MG63 (cell line): ENCODE results near the gene PHLDA1. TPM values are rescaled to one million over a fixed set of nuclear protein-coding genes. Genes with fewer than 3 reads are reported as not detected.

ENCODE experiments used
- DNase-seq: peaks from one replicate; pipeline ENCODE4 v3.0.0-alpha.2; 2020
- H3K27me3 ChIP-seq: fragments of 250-450 bp; sonication (Bioruptor Pico); 2 replicates; pipeline ENCODE4 v1.5.1; 2020; ENCODE audit warnings: mild to moderate bottlenecking, moderate library complexity
- H3K36me3 ChIP-seq: fragments of 250-450 bp; sonication (Bioruptor Pico); 2 replicates; pipeline ENCODE4 v1.5.1; 2020; ENCODE audit warnings: mild to moderate bottlenecking, moderate library complexity
- H3K4me3 ChIP-seq: fragments of 250-450 bp; sonication (Bioruptor Pico); 2 replicates; pipeline ENCODE4 v1.5.1; 2020; ENCODE audit warnings: mild to moderate bottlenecking, moderate library complexity
- H3K9me3 ChIP-seq: fragments of 250-450 bp; sonication (Bioruptor Pico); 2 replicates; pipeline ENCODE4 v1.5.1; 2020; ENCODE audit warnings: mild to moderate bottlenecking, moderate library complexity
- total RNA-seq: library from RNA; depleted of rRNA; stranded (reverse); fragments of >200 nt; shearing (Covaris generic); gene quantifications from 2 replicates; pipeline ENCODE4 v1.2.3, GENCODE V29; 2014; ENCODE audit warnings: low replicate concordance; rRNA removed

PHLDA1 gene
- total RNA-seq, result 13.5 and 13.8 TPM in 2 replicates

DNA sequence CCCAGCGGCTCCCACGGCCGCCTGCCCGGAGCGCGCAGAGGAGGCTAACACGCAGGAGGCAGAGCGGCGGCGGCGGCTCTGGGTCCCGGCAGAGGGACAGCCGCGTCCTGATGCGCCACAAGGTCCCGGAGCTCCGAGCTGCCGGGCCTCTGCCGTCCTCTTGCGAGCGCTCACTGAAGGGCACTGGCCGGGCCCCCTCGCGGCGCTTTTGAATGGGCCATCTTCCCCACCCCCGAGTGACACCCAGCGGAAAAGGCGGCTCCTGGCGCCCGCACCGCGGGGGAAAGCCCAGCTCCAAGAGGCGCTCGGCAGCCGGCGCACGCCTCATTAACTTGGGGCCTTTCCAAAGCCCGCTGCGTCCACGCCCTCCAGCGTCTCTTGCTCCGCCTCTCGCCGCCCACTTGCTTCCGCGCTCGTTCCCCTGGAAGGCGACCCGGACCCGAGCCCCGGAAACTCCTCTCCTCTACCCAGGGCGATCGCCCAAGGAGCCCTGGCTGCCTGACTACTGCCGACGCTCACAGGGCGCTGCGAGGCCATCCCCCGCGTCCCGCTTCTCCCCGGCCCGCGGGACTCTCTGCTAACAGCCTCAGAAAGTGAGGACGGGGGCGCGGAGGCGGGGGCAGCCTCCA, at the start of gene PHLDA1:
TSS of gene PHLDA1 (minus strand) at position 363 of the 629 bp plus-strand sequence.
- DNase-seq, result peak; percentile 97
- Histone ChIP-seq H3K36me3 (peaks cover 24% of the 10 kb centered on the region), H3K27me3 (no peaks in the 10 kb centered on the region), H3K9me3 (no peaks in the 10 kb centered on the region), H3K4me3 (peak within 1 kb of the TSS; percentile 86)

DNA sequence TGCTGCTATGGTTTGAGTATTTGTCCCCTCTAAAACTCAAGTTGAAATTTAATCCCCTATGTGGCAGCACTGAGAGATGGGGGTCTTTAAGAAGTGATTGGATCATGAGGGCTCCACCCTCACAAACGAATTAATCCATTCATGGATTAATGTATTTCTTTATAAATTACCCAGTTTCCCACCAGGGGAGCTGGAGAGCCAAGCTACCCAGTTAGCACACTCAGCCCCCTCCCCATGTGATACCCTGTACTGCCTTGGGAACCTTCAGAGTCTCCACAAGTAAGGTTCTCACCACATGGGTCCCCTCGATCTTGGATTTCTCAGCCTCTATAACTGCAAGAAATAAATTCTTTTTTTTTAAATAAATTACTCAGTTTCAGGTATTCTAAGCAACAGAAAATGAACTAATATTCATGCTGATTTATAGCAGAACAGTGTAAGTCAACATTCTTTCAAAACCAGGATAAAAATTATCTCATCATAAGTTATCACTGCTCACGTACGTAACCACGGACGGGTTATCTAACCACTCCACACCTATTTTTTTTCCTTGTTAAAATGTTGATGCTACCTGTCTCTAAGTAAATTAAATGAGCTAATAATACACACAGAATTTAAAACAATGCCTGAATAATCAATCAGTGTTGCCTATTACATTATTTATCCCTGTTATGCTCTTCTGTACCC, 49.3 kb upstream of the PHLDA1 start:
- Histone ChIP-seq H3K36me3 (peaks cover 78% of the 10 kb centered on the region), H3K9me3 (peaks cover 19% of the 10 kb centered on the region), H3K4me3 (no peak overlapping the region)

DNA sequence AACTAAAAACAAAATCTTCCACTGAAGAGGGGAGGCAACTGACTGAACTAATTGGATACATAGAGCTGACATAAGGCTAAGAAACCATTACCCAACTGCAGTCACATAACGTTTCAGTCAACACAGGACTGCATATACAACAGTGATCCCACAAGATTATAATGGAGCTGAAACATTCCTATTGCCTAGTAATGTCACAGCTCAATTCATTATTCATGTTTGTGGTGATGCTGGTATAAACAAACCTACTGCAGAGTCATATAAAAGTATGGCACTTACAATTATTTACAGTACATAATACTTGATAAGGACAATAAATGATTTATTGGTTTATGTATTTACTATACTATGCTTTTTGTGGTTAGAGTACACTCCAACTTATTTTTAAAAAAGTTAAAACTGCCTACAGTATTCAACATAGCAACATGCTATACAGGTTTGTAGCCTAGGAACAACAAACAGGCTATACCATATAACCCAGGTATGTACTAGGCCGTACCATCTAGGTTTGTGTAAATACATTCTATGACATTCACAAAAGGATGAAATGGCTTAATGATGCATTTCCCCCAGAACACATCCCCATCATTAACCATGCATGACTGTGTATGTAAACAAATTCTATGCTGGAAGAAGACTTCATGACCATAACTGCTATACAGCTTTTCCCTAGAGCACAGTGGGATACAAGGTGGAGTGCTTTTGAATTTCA, 48.6 kb upstream of the PHLDA1 start:
- peaks cover 84% of the 10 kb centered on the region for H3K36me3 ChIP-seq
- H3K9me3 ChIP-seq, result peaks cover 19% of the 10 kb centered on the region
- DNase-seq, result no peak
- no peaks in the 10 kb centered on the region for H3K27me3 ChIP-seq
- no peak overlapping the region for H3K4me3 ChIP-seq

More for the DNA sequence above, 49.3 kb upstream of the PHLDA1 start:
- no peak for DNase-seq
- no peaks in the 10 kb centered on the region for H3K27me3 ChIP-seq

DNA sequence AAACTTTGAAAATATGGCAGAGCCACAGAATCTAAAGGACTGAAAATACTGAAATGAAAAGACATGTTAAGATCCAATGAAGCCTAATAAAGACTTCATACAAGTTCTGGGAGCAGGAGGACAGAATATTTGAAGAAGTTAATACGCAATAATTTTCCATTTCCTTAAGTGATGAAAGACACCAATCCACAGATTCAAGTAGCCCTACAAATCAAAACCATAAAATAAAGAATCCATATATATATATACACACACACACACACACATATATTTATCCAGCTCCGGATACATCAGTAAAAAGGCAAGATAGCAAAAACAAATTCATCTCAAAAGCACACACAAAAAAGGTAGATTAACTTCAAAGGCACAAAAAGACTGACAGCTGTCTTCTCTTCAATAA, 47.2 kb upstream of the PHLDA1 start:
- no peaks in the 10 kb centered on the region for H3K27me3 ChIP-seq
- H3K36me3 ChIP-seq, result peaks cover 93% of the 10 kb centered on the region

DNA sequence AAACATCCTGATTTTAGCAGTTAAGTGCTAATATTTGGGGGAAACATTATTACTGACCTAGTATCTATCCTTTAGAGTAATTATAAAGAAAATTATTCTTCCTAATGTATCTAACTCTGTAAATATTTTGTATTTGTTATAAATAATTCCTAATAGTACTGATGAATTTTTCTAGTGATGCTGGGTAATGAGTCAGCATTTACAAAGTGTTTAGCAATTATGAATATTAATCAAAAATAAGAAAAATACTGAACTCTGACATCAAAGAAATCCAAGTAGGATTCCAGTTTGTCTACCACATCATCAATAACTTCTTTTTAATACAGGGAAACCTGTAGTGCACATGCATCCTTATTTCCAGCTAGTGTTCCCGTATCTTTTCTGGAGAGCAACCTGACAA, 43.9 kb upstream of the PHLDA1 start:
- H3K9me3 ChIP-seq, result peaks cover 19% of the 10 kb centered on the region
- no peak overlapping the region for H3K4me3 ChIP-seq
- peaks cover 93% of the 10 kb centered on the region for H3K36me3 ChIP-seq
- no peak for DNase-seq
- H3K27me3 ChIP-seq, result no peaks in the 10 kb centered on the region

More for the DNA sequence above, 47.2 kb upstream of the PHLDA1 start:
- H3K4me3 ChIP-seq, result no peak overlapping the region
- peaks cover 19% of the 10 kb centered on the region for H3K9me3 ChIP-seq
- no peak for DNase-seq

DNA sequence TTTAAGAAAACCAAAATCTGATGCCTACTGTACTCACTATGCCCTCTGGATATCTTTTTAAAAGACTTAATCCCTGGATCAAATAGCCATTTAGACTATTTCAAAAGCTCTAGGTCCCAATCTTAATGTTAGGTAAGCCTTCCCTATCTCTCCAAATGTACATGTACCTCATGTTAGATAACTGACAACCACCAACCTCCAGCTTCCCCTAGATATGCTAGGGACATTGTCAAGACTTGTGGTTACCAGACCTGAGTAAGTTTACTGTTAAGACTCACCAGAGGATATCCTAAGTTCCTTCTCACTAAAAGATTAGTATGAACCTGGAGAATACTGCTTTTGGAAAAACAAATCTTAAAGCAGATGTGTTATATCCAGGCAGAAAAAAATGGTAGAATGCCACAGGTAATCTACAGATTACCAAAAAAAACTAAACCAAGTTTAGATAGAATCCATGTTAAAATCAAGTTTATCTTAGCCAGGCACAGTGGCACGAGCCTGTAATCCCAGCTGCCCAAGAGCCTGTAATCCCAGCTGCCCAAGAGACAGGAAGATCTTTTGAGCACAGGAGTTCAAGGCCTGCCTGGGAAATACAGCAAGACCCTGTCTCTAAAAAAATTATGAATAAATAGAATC, 43.2 kb upstream of the PHLDA1 start:
- H3K27me3 ChIP-seq, result no peaks in the 10 kb centered on the region
- H3K4me3 ChIP-seq, result no peak overlapping the region
- H3K9me3 ChIP-seq, result peaks cover 14% of the 10 kb centered on the region
- no peak for DNase-seq
- peaks cover 93% of the 10 kb centered on the region for H3K36me3 ChIP-seq

DNA sequence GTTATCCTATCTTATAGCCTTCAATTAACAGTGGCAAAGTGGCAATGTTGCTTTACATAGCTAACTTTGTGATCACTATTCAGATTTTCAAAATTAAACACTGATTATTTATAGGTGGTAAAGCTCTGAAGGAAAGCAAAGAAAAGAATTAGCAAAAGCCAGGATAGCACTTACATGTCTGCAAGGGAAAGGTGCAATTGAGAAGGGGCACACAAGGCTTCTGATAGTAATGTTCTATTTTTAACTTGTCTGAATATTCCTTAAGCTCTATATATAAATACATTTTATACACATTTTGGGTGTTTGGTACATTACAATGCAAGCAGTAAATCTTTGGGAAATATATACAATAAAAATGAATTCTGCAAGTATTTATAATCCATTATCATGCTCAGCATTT, 42.0 kb upstream of the PHLDA1 start:
- H3K27me3 ChIP-seq, result no peaks in the 10 kb centered on the region
- H3K36me3 ChIP-seq, result peaks cover 93% of the 10 kb centered on the region
- DNase-seq, result no peak
- H3K4me3 ChIP-seq, result no peak overlapping the region
- H3K9me3 ChIP-seq, result peaks cover 4% of the 10 kb centered on the region; the same call in 1 of the 2 replicates

DNA sequence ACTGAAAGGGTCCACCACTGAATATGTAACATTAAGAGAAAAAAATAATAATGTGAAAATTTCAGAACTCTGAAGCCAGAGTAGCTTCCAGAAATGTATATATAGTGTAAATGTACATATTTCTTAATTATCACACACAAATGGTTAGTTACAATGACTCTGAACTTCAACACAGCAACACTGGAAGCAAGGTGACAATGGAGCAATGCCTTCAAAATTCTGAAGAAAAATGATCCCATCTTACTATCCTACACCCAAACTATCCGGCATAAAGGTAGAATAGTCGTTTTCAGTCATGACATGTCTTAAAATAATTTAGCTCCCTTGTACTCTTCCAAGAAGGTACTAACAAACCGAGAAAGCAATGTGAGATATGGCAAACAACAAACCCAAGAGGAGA, 41.0 kb upstream of the PHLDA1 start:
- H3K36me3 ChIP-seq, result peaks cover 95% of the 10 kb centered on the region
- H3K9me3 ChIP-seq, result no peaks in the 10 kb centered on the region
- no peak overlapping the region for H3K4me3 ChIP-seq
- no peaks in the 10 kb centered on the region for H3K27me3 ChIP-seq
- no peak for DNase-seq

DNA sequence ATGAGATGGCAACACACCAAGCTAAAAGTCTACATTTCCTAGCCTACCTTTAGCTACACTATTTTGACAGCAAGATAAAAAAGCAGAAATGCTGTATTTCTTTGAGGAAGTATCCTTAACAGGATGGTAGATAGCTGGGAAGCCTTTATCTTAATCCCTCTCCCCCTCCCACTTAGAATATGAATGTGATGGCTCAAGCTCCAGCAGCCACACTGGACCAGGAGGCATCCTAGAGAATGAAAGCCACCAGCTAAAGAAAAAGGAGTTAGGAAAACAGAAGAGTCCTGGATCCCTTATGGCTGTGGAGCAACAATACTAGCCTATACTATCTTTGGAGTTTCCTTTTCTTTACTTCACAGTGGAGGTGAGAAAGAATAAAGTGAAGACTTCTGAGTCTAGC, 37.8 kb upstream of the PHLDA1 start:
- Histone ChIP-seq H3K27me3 (no peaks in the 10 kb centered on the region), H3K9me3 (peaks cover 15% of the 10 kb centered on the region), H3K36me3 (peaks cover 100% of the 10 kb centered on the region), H3K4me3 (no peak overlapping the region)
- no peak for DNase-seq

DNA sequence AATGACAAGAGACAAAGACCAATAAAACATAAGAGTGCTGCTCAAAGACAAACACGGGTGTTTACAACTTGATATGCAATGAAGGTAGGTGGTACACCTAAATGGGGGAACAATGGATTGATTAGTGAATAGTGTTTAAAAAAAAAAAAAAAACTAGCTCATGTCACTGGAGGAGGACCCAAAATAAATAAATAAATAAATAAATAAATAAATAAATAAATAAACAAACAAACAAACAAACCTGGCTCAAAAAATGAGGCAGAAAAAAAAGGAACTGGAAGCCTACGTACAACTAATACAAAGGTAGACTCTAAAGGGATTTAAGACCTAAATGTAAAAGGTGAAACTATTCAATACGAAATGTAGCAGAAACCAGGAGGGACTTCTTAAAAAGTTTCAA, 34.3 kb upstream of the PHLDA1 start:
- Histone ChIP-seq H3K4me3 (no peak overlapping the region), H3K9me3 (peaks cover 18% of the 10 kb centered on the region), H3K36me3 (peaks cover 100% of the 10 kb centered on the region), H3K27me3 (no peaks in the 10 kb centered on the region)
- DNase-seq, result no peak

DNA sequence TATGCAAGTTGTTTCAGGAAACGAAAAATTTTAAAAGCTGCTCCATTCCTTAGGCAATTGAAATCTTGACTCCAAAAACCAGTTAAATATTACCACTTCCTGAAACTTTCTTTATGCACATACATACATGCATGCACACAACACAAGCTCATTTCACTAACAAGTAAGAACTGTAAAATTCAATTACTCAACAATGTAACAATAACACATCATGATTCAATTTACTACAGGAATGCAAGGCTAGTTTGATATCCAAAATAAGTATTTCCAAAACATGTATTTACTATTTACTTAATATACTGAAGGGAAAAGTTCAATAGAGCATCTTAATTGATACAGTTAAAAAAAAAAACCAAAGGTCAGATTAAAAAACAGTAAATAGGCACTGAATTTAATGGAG, 33.3 kb upstream of the PHLDA1 start:
- peaks cover 18% of the 10 kb centered on the region for H3K9me3 ChIP-seq
- peaks cover 100% of the 10 kb centered on the region for H3K36me3 ChIP-seq
- no peaks in the 10 kb centered on the region for H3K27me3 ChIP-seq
- DNase-seq, result no peak
- H3K4me3 ChIP-seq, result no peak overlapping the region

DNA sequence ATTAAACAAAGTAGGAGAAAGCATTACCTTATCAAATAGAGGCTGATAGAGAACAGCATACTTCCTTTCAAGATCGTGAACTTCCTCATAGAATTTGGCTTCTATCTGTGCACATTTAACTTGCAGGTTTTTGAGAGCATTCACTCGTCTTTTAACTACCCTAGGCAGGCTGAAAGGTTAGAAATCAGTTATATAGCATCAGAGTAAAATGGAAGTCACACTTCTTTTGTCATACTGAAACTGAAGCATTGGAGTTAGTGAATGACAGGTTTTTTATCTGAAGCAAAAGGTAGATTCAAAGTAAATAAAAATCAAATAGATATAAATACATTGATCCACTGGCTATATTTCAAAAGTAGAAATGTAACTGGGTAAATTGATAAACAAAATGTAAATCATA, 28.5 kb upstream of the PHLDA1 start:
- no peak overlapping the region for H3K4me3 ChIP-seq
- peaks cover 8% of the 10 kb centered on the region for H3K9me3 ChIP-seq
- no peak for DNase-seq
- peaks cover 96% of the 10 kb centered on the region for H3K36me3 ChIP-seq
- H3K27me3 ChIP-seq, result no peaks in the 10 kb centered on the region

DNA sequence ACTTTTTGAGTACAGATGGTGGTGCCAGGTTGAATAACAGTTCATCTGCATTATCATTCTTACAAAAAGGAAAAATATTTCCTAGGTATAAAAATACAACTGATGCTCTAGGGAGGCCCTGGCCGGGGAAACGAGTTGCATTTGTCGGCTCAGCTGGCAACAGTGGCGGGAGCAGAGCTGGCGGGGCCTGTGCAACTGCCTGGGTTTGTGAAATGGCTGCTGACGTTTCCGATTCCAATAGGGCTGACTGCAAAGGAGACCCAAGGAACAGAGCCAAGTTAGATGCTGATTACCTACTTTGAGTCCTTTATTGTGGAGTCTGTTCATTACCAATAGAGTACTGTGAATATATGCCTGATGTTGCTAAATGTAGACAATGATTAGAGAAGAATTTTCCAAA, 25.8 kb upstream of the PHLDA1 start:
- no peak overlapping the region for H3K4me3 ChIP-seq
- no peaks in the 10 kb centered on the region for H3K27me3 ChIP-seq
- no peaks in the 10 kb centered on the region for H3K9me3 ChIP-seq
- H3K36me3 ChIP-seq, result peaks cover 96% of the 10 kb centered on the region
- no peak for DNase-seq

DNA sequence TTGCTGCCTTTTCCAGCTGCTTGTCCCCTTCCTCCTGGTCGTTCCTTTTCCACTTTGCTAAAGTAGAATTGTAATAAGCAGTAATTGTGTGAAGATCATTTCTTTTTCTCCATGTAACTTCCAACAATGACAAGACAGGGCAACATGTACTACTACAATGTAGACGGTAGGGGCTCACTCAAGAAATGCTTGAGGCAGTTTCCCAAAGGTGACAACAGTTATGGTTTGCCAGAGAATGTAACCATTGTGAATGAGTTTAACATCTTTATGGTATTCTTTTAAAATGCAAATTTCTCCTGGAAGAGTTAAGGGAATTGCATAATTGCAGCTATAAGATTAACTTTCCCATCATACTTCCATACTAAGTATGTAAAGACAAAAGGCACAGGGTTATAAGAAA, 23.8 kb upstream of the PHLDA1 start:
- no peaks in the 10 kb centered on the region for H3K9me3 ChIP-seq
- no peak overlapping the region for H3K4me3 ChIP-seq
- H3K27me3 ChIP-seq, result no peaks in the 10 kb centered on the region
- H3K36me3 ChIP-seq, result peaks cover 93% of the 10 kb centered on the region
- DNase-seq, result no peak

DNA sequence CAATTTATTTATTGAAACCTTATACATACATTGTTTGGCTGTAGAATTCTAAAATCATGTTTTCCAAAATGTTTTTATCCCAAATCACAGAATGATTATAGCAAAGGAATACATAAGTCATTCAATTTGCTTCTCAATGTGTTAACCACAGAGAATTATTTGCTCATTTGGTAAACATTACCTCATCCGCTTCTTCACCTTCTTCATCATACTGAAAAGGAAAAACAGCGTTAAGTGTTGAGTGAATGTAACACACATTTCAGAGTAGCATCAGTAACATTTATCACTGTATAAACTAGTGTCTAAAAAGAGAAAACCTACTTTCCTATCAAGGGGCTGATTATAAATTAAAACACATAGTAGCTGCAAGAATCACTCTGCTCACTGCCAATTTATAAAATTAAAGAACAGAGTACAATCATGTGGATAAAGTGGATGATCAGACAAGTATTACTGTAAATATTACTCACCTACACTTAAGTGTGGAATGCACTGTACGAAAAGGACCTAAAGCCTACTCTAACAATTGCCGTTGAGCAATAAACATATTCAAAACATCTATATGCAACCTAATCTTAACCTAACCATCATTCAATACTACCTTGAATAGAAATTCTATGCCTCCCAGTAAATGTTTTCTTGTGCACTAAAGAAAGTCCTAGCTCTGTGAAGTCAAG, 18.1 kb upstream of the PHLDA1 start:
- H3K27me3 ChIP-seq, result no peaks in the 10 kb centered on the region
- H3K36me3 ChIP-seq, result peaks cover 98% of the 10 kb centered on the region
- DNase-seq, result no peak
- no peaks in the 10 kb centered on the region for H3K9me3 ChIP-seq
- no peak overlapping the region for H3K4me3 ChIP-seq

DNA sequence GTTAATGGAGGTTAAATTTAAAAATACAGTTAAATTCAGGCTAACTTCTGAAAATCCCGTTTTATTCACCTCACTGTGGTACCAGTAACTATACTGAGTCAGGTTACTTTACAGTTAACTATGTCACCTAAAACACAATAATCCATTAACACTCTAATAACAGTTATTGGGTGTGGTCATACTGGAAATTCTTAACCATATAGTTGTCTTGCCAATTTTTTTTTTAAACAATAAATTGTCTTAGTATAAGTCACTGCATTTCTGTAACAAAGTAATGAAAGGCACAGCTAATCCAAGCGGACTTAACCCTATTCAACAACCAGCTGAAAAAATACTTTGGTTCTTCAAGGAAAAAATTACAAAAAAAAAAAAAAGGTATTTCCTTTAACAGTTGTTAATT, 16.2 kb upstream of the PHLDA1 start:
- peaks cover 98% of the 10 kb centered on the region for H3K36me3 ChIP-seq
- H3K9me3 ChIP-seq, result no peaks in the 10 kb centered on the region
- no peak overlapping the region for H3K4me3 ChIP-seq
- H3K27me3 ChIP-seq, result no peaks in the 10 kb centered on the region
- DNase-seq, result no peak

DNA sequence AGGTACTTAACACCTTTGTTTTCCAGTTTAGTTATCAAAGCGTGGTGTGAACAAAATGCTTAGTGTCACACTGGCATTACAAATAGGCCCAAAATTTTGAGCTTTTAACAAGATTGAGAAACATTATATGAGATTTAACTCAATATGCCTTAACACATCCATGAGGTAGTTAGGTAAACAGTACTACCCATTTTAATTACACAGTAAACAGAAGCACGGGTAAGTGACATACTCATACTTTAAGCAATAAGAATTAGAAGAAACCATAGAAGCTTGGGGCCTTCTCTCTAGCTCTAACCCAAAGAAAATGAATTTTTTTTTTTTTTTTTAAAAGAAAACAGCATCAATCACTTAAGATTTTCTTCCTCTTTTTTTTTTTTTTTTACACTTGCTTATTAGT, 15.5 kb upstream of the PHLDA1 start:
- Histone ChIP-seq H3K27me3 (no peaks in the 10 kb centered on the region), H3K4me3 (no peak overlapping the region), H3K36me3 (peaks cover 98% of the 10 kb centered on the region), H3K9me3 (no peaks in the 10 kb centered on the region)
- no peak for DNase-seq
